Measurements from ENCODE around the gene EGFL7. TPM values are rescaled to one million over a fixed set of nuclear protein-coding genes. Genes with fewer than 3 reads are reported as not detected.

Gene EGFL7
- total and polyA plus RNA-seq, 3 donors from 2014 or later: 68.5 to 106 (median 101) TPM

DNA sequence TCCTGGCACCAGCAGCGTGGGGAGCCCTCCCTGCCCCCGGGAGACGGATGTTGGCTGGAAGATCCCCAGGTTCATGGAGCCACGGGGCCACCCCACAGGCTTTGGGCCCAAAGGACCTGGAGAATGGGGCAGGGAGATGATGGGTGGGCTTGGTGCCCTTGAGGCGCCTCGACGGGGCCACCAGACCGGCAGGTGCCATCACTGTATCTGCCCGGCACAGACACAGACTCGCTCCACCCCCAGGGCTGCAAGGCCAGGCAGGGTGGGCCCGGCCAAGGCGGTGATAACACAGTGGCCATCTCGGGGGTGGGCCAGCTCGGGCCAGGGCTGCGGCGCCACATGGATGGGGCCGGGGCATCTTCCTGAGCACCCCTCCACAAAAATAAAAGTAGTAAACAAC, 35.0 kb upstream of the EGFL7 start:
- Histone ChIP-seq H3K36me3 (ENCODE audit: low read depth, missing control alignments) (no peaks in the 10 kb centered on the region), H3K4me1 (peaks cover 13% of the 10 kb centered on the region), H3K27me3 (no peaks in the 10 kb centered on the region), H3K27ac (no peak overlapping the region), H3K4me3 (no peak overlapping the region), H3K9me3 (no peaks in the 10 kb centered on the region)
- intact Hi-C loops (cut with DNase I; ENCODE audit: low total_unique reads): loop anchor here (5.0 kb wide), 1 partner anchor 140 kb away; no protein-coding TSS in a partner anchor
- TF ChIP-seq POLR2A (IDR thresholded peaks at IDR 0.05) (no peak), CTCF (IDR thresholded peaks at IDR 0.05) (no peak)
- DNase-seq: no peak
- WGBS, 2 donors: 78 to 91% methylated on average over 12 to 17 of the region's 17 CpGs

DNA sequence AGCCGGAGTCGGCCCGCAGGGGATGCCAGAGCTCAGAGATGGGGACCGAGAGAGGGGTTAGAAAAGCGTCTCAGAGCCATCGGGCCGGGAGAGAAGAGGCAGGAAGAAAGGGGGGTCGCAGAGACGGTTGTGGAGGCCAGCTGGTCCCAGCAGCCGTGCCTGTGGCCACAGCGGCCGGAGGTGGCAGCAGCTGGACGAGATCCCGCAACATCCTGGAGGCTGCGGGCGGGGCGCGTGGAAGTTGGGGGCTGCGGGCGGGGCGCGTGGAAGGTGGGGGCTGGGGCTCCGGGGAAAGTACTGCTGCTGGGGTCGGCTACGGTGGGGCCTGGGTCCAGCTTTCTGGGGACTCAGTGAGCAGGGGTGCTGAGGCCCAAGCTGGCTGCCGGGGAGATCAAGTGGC, 34.4 kb upstream of the EGFL7 start:
- intact Hi-C loops (cut with DNase I; ENCODE audit: low total_unique reads): loop anchor here (5.0 kb wide), 1 partner anchor 141 kb away; no protein-coding TSS in a partner anchor
- no peak overlapping the region for H3K4me3 ChIP-seq
- no peak for DNase-seq
- H3K9me3 ChIP-seq: no peaks in the 10 kb centered on the region
- TF ChIP-seq CTCF (IDR thresholded peaks at IDR 0.05): no peak
- TF ChIP-seq POLR2A (IDR thresholded peaks at IDR 0.05): no peak
- H3K27me3 ChIP-seq: no peaks in the 10 kb centered on the region
- peaks cover 13% of the 10 kb centered on the region for H3K4me1 ChIP-seq
- H3K27ac ChIP-seq: no peak overlapping the region
- whole genome bisulfite sequencing, 2 donors: 86 to 87% methylated on average over 26 of the region's 26 CpGs
- no peaks in the 10 kb centered on the region for H3K36me3 ChIP-seq (ENCODE audit: low read depth, missing control alignments)

DNA sequence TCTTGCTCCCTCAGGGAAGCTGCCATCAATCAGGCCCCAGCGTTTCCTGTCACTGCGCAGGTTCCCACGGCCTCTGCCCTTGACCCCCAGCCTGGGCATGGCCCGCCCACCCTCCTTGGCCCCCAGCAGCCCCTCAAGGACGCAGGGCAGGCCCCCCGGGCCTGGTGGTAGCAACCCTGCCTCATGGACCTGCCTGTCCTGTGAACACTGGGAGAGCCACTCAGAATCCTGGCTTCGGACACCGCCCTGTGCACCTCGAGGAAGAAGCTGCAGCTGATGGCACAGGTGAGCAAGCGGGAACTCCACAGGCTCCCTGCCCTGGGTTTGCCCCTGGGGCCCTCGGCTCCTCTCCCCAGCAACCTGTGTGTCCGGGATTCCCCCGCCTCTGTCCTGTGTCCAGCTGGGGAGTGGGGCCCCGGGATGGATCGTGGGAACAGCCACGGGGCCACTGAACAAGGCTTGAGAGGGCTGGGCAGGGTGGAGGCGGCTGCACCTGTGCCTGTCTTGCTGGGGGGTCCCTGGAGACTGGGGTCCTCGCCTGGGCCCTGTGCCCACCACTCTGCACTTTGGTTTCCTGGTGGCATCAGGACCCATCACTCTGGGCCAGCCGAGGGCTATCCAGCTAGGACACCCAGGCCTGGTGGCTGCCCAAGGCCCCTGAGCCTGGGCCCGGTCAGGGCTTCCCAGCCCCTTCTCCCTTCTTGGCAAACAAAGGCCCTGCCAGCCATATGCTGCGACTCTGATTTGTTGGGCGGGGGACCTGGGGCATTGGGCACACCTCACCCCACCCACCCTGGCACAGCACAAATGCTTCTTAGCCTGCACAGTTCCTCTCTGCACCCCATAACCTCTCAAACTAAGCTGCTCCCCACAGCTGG, 33.5 kb upstream of the EGFL7 start:
- WGBS, 2 donors: 83 to 86% methylated on average over 13 to 19 of the region's 22 CpGs
- TF ChIP-seq POLR2A (IDR thresholded peaks at IDR 0.05) (no peak), CTCF (IDR thresholded peaks at IDR 0.05) (no peak)
- intact Hi-C loops (cut with DNase I; ENCODE audit: low total_unique reads): loop anchor here (5.0 kb wide), 1 partner anchor 142 kb away; no protein-coding TSS in a partner anchor
- DNase-seq: no peak
- peaks cover 13% of the 10 kb centered on the region for H3K4me1 ChIP-seq
- no peak overlapping the region for H3K27ac ChIP-seq
- no peaks in the 10 kb centered on the region for H3K27me3 ChIP-seq
- H3K36me3 ChIP-seq (ENCODE audit: low read depth, missing control alignments): no peaks in the 10 kb centered on the region
- H3K9me3 ChIP-seq: no peaks in the 10 kb centered on the region
- no peak overlapping the region for H3K4me3 ChIP-seq

GRCh38 chr9:136629879-136630661, 32.6 kb upstream of the EGFL7 start:
- peak; percentile 61 for DNase-seq
- WGBS, 2 donors: 57 to 61% methylated on average over 19 of the region's 19 CpGs
- no peak overlapping the region for H3K27ac ChIP-seq
- no peaks in the 10 kb centered on the region for H3K27me3 ChIP-seq
- H3K4me3 ChIP-seq: no peak overlapping the region
- peaks cover 8% of the 10 kb centered on the region for H3K4me1 ChIP-seq
- H3K36me3 ChIP-seq (ENCODE audit: low read depth, missing control alignments): no peaks in the 10 kb centered on the region
- H3K9me3 ChIP-seq: no peaks in the 10 kb centered on the region
- TF ChIP-seq POLR2A (IDR thresholded peaks at IDR 0.05) (no peak), CTCF (IDR thresholded peaks at IDR 0.05) (peak; percentile 24 to 37 (median 30))
- intact Hi-C loops (cut with DNase I; ENCODE audit: low total_unique reads): loop anchor here (5.0 kb wide), 1 partner anchor 143 kb away; no protein-coding TSS in a partner anchor
